ENCODE results near the gene CELA3A. TPM values are rescaled to one million over a fixed set of nuclear protein-coding genes. Genes with fewer than 3 reads are reported as not detected.

Gene CELA3A
- total and polyA plus RNA-seq, 2 of the 13 experiments (the other 11 are each of a cell fraction or from before 2014, with no cell fraction given), result 0.09 TPM; not detected in 1

DNA sequence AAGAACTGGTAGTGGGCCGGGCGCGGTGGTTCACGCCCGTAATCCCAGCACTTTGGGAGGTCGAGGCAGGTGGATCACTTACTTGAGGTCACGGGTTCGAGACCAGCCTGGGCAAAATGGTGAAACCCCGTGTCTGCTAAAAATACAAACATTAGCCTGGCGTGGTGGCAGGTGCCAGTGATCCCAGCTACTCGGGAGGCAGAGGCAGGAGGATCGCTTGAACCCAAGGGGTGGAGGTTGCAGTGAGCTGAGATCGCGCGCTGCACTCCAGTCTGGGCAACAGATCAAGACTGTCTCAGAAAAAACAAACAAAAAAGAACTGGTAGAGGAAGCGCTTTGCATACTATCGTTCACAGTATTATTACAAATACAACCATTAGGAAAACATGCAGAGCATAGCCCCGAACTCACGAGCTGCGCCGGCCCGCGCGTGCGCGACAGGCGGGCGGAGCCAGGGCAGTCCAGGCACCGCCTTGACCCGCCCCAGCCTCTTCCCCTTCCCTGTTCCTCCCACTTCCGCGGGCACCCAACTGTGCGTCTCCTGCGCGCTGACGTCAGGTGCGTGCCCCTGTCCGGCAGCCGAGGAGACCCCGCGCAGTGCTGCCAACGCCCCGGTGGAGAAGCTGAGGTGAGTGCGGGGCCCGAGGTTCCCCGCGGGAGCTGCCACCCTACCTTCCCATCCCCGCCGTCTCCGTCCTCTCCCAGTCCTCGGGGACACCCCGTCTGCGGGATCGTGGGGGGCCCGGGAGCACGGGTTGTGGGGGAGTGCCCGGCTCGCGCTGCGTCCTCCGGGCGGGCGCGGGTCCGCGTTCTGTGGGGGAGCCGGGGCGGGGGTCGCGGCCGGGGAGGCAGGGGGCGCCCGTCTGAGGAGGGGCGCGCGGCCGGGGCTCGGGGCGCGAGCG lies 50.9 kb downstream of the CELA3A start, which contains the start of gene CDC42 (continued):
- TF ChIP-seq, protein P1, sequence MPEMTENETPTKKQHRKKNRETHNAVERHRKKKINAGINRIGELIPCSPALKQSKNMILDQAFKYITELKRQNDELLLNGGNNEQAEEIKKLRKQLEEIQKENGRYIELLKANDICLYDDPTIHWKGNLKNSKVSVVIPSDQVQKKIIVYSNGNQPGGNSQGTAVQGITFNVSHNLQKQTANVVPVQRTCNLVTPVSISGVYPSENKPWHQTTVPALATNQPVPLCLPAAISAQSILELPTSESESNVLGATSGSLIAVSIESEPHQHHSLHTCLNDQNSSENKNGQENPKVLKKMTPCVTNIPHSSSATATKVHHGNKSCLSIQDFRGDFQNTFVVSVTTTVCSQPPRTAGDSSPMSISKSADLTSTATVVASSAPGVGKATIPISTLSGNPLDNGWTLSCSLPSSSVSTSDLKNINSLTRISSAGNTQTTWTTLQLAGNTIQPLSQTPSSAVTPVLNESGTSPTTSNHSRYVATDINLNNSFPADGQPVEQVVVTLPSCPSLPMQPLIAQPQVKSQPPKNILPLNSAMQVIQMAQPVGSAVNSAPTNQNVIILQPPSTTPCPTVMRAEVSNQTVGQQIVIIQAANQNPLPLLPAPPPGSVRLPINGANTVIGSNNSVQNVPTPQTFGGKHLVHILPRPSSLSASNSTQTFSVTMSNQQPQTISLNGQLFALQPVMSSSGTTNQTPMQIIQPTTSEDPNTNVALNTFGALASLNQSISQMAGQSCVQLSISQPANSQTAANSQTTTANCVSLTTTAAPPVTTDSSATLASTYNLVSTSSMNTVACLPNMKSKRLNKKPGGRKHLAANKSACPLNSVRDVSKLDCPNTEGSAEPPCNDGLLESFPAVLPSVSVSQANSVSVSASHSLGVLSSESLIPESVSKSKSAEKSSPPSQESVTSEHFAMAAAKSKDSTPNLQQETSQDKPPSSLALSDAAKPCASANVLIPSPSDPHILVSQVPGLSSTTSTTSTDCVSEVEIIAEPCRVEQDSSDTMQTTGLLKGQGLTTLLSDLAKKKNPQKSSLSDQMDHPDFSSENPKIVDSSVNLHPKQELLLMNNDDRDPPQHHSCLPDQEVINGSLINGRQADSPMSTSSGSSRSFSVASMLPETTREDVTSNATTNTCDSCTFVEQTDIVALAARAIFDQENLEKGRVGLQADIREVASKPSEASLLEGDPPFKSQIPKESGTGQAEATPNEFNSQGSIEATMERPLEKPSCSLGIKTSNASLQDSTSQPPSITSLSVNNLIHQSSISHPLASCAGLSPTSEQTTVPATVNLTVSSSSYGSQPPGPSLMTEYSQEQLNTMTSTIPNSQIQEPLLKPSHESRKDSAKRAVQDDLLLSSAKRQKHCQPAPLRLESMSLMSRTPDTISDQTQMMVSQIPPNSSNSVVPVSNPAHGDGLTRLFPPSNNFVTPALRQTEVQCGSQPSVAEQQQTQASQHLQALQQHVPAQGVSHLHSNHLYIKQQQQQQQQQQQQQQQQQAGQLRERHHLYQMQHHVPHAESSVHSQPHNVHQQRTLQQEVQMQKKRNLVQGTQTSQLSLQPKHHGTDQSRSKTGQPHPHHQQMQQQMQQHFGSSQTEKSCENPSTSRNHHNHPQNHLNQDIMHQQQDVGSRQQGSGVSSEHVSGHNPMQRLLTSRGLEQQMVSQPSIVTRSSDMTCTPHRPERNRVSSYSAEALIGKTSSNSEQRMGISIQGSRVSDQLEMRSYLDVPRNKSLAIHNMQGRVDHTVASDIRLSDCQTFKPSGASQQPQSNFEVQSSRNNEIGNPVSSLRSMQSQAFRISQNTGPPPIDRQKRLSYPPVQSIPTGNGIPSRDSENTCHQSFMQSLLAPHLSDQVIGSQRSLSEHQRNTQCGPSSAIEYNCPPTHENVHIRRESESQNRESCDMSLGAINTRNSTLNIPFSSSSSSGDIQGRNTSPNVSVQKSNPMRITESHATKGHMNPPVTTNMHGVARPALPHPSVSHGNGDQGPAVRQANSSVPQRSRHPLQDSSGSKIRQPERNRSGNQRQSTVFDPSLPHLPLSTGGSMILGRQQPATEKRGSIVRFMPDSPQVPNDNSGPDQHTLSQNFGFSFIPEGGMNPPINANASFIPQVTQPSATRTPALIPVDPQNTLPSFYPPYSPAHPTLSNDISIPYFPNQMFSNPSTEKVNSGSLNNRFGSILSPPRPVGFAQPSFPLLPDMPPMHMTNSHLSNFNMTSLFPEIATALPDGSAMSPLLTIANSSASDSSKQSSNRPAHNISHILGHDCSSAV (CRISPR knock-in tag; IDR thresholded peaks at IDR 0.05; ENCODE audit: borderline replicate concordance), result no peak
- TF ChIP-seq ZNF432 (CRISPR knock-in tag; IDR thresholded peaks at IDR 0.05; ENCODE audit: borderline replicate concordance), result no peak
- TF ChIP-seq, protein P2, sequence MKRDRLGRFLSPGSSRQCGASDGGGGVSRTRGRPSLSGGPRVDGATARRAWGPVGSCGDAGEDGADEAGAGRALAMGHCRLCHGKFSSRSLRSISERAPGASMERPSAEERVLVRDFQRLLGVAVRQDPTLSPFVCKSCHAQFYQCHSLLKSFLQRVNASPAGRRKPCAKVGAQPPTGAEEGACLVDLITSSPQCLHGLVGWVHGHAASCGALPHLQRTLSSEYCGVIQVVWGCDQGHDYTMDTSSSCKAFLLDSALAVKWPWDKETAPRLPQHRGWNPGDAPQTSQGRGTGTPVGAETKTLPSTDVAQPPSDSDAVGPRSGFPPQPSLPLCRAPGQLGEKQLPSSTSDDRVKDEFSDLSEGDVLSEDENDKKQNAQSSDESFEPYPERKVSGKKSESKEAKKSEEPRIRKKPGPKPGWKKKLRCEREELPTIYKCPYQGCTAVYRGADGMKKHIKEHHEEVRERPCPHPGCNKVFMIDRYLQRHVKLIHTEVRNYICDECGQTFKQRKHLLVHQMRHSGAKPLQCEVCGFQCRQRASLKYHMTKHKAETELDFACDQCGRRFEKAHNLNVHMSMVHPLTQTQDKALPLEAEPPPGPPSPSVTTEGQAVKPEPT (CRISPR knock-in tag; IDR thresholded peaks at IDR 0.05; ENCODE audit: low read depth), result no peak
- no peak for TF ChIP-seq MTF2 (CRISPR knock-in tag; IDR thresholded peaks at IDR 0.05; ENCODE audit: borderline replicate concordance)
- TF ChIP-seq, protein P3, sequence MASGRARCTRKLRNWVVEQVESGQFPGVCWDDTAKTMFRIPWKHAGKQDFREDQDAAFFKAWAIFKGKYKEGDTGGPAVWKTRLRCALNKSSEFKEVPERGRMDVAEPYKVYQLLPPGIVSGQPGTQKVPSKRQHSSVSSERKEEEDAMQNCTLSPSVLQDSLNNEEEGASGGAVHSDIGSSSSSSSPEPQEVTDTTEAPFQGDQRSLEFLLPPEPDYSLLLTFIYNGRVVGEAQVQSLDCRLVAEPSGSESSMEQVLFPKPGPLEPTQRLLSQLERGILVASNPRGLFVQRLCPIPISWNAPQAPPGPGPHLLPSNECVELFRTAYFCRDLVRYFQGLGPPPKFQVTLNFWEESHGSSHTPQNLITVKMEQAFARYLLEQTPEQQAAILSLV (CRISPR knock-in tag; IDR thresholded peaks at IDR 0.05; ENCODE audit: borderline replicate concordance), result peak; percentile 63; the same call in 1 of the 2 replicates
- no peak for TF ChIP-seq XBP1 (CRISPR knock-in tag; IDR thresholded peaks at IDR 0.05)
- TF ChIP-seq, protein P4, sequence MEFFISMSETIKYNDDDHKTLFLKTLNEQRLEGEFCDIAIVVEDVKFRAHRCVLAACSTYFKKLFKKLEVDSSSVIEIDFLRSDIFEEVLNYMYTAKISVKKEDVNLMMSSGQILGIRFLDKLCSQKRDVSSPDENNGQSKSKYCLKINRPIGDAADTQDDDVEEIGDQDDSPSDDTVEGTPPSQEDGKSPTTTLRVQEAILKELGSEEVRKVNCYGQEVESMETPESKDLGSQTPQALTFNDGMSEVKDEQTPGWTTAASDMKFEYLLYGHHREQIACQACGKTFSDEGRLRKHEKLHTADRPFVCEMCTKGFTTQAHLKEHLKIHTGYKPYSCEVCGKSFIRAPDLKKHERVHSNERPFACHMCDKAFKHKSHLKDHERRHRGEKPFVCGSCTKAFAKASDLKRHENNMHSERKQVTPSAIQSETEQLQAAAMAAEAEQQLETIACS (CRISPR knock-in tag; IDR thresholded peaks at IDR 0.05), result 0 out of 2 replicates have a peak, but pooled peaks have one; percentile 58
- TF ChIP-seq, protein P5, sequence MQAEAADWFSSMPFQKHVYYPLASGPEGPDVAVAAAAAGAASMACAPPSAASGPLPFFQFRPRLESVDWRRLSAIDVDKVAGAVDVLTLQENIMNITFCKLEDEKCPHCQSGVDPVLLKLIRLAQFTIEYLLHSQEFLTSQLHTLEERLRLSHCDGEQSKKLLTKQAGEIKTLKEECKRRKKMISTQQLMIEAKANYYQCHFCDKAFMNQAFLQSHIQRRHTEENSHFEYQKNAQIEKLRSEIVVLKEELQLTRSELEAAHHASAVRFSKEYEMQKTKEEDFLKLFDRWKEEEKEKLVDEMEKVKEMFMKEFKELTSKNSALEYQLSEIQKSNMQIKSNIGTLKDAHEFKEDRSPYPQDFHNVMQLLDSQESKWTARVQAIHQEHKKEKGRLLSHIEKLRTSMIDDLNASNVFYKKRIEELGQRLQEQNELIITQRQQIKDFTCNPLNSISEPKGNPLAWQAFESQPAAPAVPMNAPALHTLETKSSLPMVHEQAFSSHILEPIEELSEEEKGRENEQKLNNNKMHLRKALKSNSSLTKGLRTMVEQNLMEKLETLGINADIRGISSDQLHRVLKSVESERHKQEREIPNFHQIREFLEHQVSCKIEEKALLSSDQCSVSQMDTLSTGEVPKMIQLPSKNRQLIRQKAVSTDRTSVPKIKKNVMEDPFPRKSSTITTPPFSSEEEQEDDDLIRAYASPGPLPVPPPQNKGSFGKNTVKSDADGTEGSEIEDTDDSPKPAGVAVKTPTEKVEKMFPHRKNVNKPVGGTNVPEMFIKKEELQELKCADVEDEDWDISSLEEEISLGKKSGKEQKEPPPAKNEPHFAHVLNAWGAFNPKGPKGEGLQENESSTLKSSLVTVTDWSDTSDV (CRISPR knock-in tag; IDR thresholded peaks at IDR 0.05), result no peak
- TF ChIP-seq RNF2 (conservative IDR thresholded peaks at IDR 0.05; ENCODE audit: low read depth), result no peak
- peak; percentile 65; the same call in 1 of the 2 replicates for TF ChIP-seq ETV5 (CRISPR knock-in tag; IDR thresholded peaks at IDR 0.05; ENCODE audit: borderline replicate concordance)
- no peak for TF ChIP-seq ZNF674 (CRISPR knock-in tag; IDR thresholded peaks at IDR 0.05; ENCODE audit: low read depth)
